Glutamatergic neuron (in vitro differentiated cells): ENCODE results near the gene TGFBR3. TPM values are rescaled to one million over a fixed set of nuclear protein-coding genes. Genes with fewer than 3 reads are reported as not detected.

Experiments
- DNase-seq: peaks from one replicate; pipeline ENCODE4 v3.0.0; 2022
- H3K27ac Mint-ChIP-seq: one replicate; pipeline ENCODE4 v1.8.0; 2020; ENCODE audit warnings: mild to moderate bottlenecking, mixed read lengths, inconsistent platforms; ENCODE audit not compliant: unreplicated experiment
- H3K27me3 Mint-ChIP-seq: one replicate; pipeline ENCODE4 v1.8.0; 2020; ENCODE audit warnings: mild to moderate bottlenecking, moderate library complexity, mixed read lengths, inconsistent platforms; ENCODE audit not compliant: unreplicated experiment
- H3K36me3 Mint-ChIP-seq: one replicate; pipeline ENCODE4 v1.8.0; 2020; ENCODE audit warnings: mild to moderate bottlenecking, mixed read lengths, inconsistent platforms; ENCODE audit not compliant: unreplicated experiment
- H3K4me1 Mint-ChIP-seq: one replicate; pipeline ENCODE4 v1.8.0; 2020; ENCODE audit warnings: mild to moderate bottlenecking, low read depth, mixed read lengths, inconsistent platforms; ENCODE audit not compliant: unreplicated experiment
- H3K4me3 Mint-ChIP-seq: one replicate; pipeline ENCODE4 v1.8.0; 2020; ENCODE audit warnings: mild to moderate bottlenecking, mixed read lengths, inconsistent platforms; ENCODE audit not compliant: unreplicated experiment
- H3K9me3 Mint-ChIP-seq: one replicate; pipeline ENCODE4 v1.8.0; 2020; ENCODE audit warnings: mild to moderate bottlenecking, moderate library complexity, mixed read lengths, inconsistent platforms; ENCODE audit not compliant: unreplicated experiment
- CTCF ChIP-seq: fragments of 200-600 bp; sonication (generic); IDR thresholded peaks from one replicate; pipeline ENCODE4 v1.5.0; 2021; ENCODE audit not compliant: partially characterized antibody, unreplicated experiment
- total RNA-seq: library from RNA; stranded (reverse); fragmentation: NEBNext Ultra II Directional; extraction: Animal tissue kit (Norgen Biotek cat#: 25700); gene quantifications from one replicate; pipeline ENCODE4 v1.2.1, GENCODE V29; 2021; ENCODE audit not compliant: unreplicated experiment

Gene TGFBR3
- total RNA-seq, 1 donor from 2014 or later = 0.98 TPM

DNA sequence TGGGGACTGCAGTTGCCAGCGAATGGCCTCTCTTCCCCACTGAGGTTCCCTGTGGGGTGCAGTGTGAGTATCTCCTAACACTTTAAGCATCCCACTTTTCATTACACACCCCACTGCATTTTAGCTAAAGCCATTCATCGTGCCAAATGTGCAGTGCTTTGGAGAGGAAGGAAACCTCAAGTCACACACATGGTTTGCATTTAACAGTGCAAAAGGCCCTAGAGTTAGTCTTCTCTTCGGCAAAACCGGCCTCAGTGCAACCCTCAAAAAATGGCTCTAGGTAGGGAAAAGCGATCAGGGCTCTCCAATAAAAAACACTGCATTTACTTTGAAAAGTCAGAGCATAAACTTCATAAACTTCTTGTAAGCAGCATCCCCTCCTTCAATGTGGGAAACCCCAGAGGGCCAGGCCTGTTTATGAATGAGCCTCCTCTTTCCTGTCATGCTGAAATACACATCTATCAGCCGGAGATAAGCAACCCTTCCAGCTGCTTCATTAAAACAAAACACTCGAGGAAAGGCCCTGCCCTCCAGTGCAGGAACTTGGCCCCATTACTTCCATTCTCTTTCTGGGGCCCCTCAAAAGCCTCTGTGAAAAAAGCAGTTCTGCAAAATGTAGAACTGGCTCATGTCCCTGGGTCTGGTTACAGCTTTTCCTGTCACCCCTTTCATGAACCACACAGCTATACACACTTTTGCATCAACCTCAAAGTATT, 201.3 kb downstream of the TGFBR3 start:
- no peak overlapping the region for H3K27ac Mint-ChIP-seq
- peaks cover 12% of the 10 kb centered on the region for H3K4me1 Mint-ChIP-seq
- H3K4me3 Mint-ChIP-seq = no peak overlapping the region
- H3K27me3 Mint-ChIP-seq = no peaks in the 10 kb centered on the region
- H3K9me3 Mint-ChIP-seq = no peaks in the 10 kb centered on the region
- H3K36me3 Mint-ChIP-seq = no peaks in the 10 kb centered on the region
- no peak for TF ChIP-seq CTCF
- no peak for DNase-seq

- TF ChIP-seq CTCF = no peak
- peaks cover 1% of the 10 kb centered on the region for H3K9me3 Mint-ChIP-seq
- no peak overlapping the region for H3K27ac Mint-ChIP-seq
- no peaks in the 10 kb centered on the region for H3K27me3 Mint-ChIP-seq
- H3K4me3 Mint-ChIP-seq = no peak overlapping the region
- no peaks in the 10 kb centered on the region for H3K36me3 Mint-ChIP-seq
- DNase-seq = no peak
- peaks cover 12% of the 10 kb centered on the region for H3K4me1 Mint-ChIP-seq
These were observed 202.4 kb downstream of the TGFBR3 start for GRCh38 chr1:91683598-91683951.

- H3K9me3 Mint-ChIP-seq = peaks cover 1% of the 10 kb centered on the region
- H3K36me3 Mint-ChIP-seq = no peaks in the 10 kb centered on the region
- TF ChIP-seq CTCF = no peak
- H3K4me3 Mint-ChIP-seq = no peak overlapping the region
- H3K27me3 Mint-ChIP-seq = no peaks in the 10 kb centered on the region
- DNase-seq = no peak
- H3K4me1 Mint-ChIP-seq = peaks cover 12% of the 10 kb centered on the region
- no peak overlapping the region for H3K27ac Mint-ChIP-seq
These were observed 202.9 kb downstream of the TGFBR3 start for GRCh38 chr1:91682882-91683597.

- Mint-ChIP-seq H3K36me3 (no peaks in the 10 kb centered on the region), H3K4me1 (peaks cover 12% of the 10 kb centered on the region), H3K9me3 (peaks cover 1% of the 10 kb centered on the region), H3K4me3 (no peak overlapping the region), H3K27me3 (no peaks in the 10 kb centered on the region), H3K27ac (peak overlapping the region; percentile 39)
- TF ChIP-seq CTCF = no peak
- DNase-seq = no peak
These were observed 205.3 kb downstream of the TGFBR3 start for GRCh38 chr1:91680556-91681155.

DNA sequence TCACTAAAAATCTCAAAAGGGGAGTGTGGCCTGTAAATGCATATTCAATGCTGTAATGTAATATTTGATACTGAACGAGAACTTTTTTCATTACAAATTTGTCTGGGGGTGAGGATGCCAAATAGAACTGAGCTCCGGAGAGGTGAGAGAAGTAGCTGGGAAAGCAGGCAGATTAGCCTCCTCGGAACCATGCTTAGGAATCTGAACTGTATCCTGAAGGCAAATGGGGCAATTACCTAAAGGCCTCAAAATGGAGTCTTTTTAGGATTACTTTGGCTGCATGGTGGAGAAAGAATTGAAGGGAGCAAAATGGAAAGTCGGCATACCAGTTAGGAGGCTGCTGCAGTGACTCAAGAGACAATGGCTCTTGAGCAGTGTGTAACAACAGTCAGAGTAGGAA, 206.5 kb downstream of the TGFBR3 start:
- no peaks in the 10 kb centered on the region for H3K27me3 Mint-ChIP-seq
- TF ChIP-seq CTCF = no peak

More for the DNA sequence above, 206.5 kb downstream of the TGFBR3 start:
- no peaks in the 10 kb centered on the region for H3K36me3 Mint-ChIP-seq
- H3K4me3 Mint-ChIP-seq = no peak overlapping the region
- peaks cover 1% of the 10 kb centered on the region for H3K9me3 Mint-ChIP-seq
- H3K27ac Mint-ChIP-seq = no peak overlapping the region
- no peak for DNase-seq
- H3K4me1 Mint-ChIP-seq = peaks cover 10% of the 10 kb centered on the region
